ENCODE data around the gene PPP1R13B.

PPP1R13B gene

GRCh38 chr14:103870891-103871595 is 23.7 kb upstream of the PPP1R13B start:
- no peak for TF ChIP-seq CTCF (IDR thresholded peaks at IDR 0.05; ENCODE audit: low read depth, low read length)
- no peak for DNase-seq (ENCODE audit: extremely low read depth, low read depth)

- TF ChIP-seq CTCF (IDR thresholded peaks at IDR 0.05; ENCODE audit: low read depth, low read length), result no peak
- DNase-seq (ENCODE audit: extremely low read depth, low read depth), result no peak
These were observed 22.9 kb upstream of the PPP1R13B start for GRCh38 chr14:103870144-103870876.

GRCh38 chr14:103869406-103870143 is 22.2 kb upstream of the PPP1R13B start:
- DNase-seq (ENCODE audit: extremely low read depth, low read depth), result no peak
- no peak for TF ChIP-seq CTCF (IDR thresholded peaks at IDR 0.05; ENCODE audit: low read depth, low read length)

- no peak for TF ChIP-seq CTCF (IDR thresholded peaks at IDR 0.05; ENCODE audit: low read depth, low read length)
- DNase-seq (ENCODE audit: extremely low read depth, low read depth), result no peak
These were observed 21.0 kb upstream of the PPP1R13B start for GRCh38 chr14:103868242-103868897.

- DNase-seq (ENCODE audit: extremely low read depth, low read depth), result no peak
- no peak for TF ChIP-seq CTCF (IDR thresholded peaks at IDR 0.05; ENCODE audit: low read depth, low read length)
These were observed 20.2 kb upstream of the PPP1R13B start for GRCh38 chr14:103867523-103867953.

- no peak for TF ChIP-seq CTCF (IDR thresholded peaks at IDR 0.05; ENCODE audit: low read depth, low read length)
- DNase-seq (ENCODE audit: extremely low read depth, low read depth), result no peak
These were observed 19.6 kb upstream of the PPP1R13B start for GRCh38 chr14:103867020-103867419.
